ENCODE measurements around the gene HSD17B2.
A peak's percentile ranks its signal among the peaks of the same experiment; 100 is the strongest.
"Not testable (repeated sequence)": the region's sequence is repeated elsewhere in the genome, so short reads cannot be mapped to it uniquely, and the experiment has no call there.

HSD17B2 gene

GRCh38 chr16:82034981-82035612 is at the start of gene HSD17B2:
HSD17B2 (plus strand) TSS chr16:82035253; CDS start chr16:82035425, 172 bp downstream.
- DNase-seq, result no peak

DNA sequence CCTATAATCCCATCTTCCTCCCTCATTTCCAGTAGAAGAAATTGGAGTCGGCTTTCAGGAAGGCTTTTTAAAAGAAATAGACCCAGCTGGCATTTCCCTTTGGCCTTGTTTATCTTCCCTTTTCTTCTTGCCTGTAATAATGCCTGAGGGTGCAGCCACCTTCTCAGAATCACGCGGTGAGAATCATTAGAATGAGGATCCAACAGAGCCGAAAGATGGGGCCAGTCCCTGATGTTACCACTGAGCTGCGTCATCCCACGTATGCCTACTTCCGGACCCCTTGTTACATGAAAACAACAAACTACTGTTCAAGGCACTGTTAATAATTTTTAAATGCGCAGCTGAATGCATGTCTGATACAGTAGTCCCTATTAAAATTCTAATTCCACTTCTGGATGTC is 47.9 kb upstream of the HSD17B2 start:
- no peak for DNase-seq

- no peak for DNase-seq
Measured at GRCh38 chr16:81987706-81988105, 47.3 kb upstream of the HSD17B2 start.

GRCh38 chr16:81992859-81993258 is 42.2 kb upstream of the HSD17B2 start:
- no peak for DNase-seq

GRCh38 chr16:81994485-81994884 is 40.6 kb upstream of the HSD17B2 start:
- DNase-seq, result no peak

DNA sequence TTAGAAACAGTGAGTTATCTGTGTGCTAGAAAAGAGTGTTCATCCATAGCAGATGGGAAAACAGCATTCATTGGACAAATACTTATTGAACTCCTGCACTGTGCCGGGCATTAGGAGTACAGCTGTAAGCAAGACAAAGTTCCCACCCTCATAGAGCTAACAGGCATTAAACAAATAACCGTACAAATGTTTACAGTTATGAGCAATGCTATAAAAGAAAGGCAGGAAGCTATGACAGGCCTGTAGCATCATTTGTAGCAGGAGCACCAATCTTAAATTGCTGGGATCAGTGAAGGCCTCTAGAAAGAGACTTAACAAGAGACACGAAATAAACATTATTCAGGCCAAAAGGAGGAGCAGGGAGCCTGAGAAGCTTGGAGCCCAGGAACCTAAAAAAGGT is 39.4 kb upstream of the HSD17B2 start:
- no peak for DNase-seq

- DNase-seq, result peak; percentile 13
Measured at GRCh38 chr16:81996664-81997509, 38.2 kb upstream of the HSD17B2 start.

DNA sequence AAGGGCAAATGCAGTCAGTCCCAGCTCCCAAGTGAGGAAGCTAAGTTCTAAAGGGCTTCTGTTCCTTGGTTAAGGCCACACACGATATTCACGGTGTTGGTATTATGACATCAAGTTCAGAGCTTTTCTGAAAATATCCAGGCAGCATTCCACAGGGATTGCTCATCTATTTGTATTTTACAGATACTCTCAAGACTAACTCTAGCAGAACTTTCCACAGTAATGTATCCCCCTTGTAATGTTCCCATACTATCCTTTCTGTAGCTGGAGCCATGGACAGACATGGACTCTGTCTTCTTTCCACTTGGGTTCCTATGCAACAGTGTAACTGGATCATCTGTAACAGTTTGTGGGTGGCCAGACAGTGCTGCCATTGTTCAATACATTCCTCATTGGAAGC is 37.3 kb upstream of the HSD17B2 start:
- no peak for DNase-seq

GRCh38 chr16:82002831-82003230 is 32.2 kb upstream of the HSD17B2 start:
- no peak for DNase-seq

DNA sequence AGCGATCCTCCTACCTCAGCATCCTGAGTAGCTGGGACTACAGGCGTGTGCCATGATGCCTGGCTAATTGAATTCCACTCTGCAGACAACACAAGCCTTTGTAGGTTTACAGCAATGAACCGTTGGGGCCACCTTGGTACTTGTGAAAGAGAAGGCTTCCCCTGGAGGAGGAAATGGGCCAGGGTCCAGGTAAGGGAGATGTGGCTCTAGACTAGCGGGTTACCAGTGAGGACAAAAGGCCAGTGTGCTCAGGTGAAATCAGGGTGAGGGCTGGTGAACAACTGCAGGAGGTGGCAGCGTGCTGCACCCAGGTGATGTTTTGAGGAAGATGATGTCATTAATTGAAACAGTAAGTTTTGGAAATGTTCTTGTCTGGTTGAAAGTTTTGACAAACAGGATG is 30.5 kb upstream of the HSD17B2 start:
- DNase-seq, result no peak

- DNase-seq, result no peak
Measured at GRCh38 chr16:82005027-82005830, 29.8 kb upstream of the HSD17B2 start.

- no peak for DNase-seq
Measured at GRCh38 chr16:82006036-82006435, 29.0 kb upstream of the HSD17B2 start.

DNA sequence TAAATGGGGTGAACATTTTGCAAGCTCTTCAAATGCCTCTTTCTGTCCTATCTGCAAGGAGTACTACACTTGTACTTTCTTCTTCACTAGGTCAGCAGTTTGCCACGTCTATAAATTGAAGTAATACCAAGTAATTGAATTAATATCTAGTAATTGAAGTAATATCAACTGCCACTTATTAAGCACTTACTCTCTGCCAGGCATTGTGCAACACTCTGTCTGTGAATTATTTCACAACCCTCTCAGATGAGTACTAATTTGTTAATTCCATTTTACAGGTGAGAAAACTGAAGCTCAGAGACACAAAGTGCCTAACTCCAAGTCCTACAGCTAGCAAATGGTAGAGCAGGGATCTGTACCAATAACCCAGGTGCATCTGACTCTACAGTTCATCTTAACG is 27.9 kb upstream of the HSD17B2 start:
- DNase-seq, result no peak

GRCh38 chr16:82008957-82009592 is 26.0 kb upstream of the HSD17B2 start:
- DNase-seq, result no peak

GRCh38 chr16:82009789-82010188 is 25.3 kb upstream of the HSD17B2 start:
- not testable (repeated sequence) for DNase-seq

GRCh38 chr16:82010649-82011048 is 24.4 kb upstream of the HSD17B2 start:
- no peak for DNase-seq

GRCh38 chr16:82011199-82011641 is 23.8 kb upstream of the HSD17B2 start, which contains the start of gene SDR42E1:
SDR42E1 (minus strand) TSS chr16:82011470; CDS start chr16:82000858, 10,612 bp downstream.
- DNase-seq, result no peak

DNA sequence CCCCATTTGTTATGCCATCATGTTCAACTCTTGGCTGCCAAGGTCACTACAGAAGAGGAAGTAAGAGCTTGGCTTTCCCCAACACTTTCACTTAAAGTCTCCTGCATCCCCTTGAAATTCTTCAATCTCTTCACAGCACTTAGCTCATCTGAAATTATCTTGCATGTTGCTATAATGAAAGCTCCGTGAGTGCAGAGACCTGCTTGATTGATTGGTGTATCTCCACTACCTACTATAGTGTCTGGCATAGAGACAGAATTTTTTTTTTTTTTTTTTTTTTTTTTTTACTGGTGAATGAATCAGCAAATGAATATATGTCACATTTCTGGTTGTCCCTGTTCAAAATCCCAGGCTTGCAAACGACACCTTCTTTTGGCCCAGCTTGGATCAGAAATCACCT is 21.9 kb upstream of the HSD17B2 start:
- DNase-seq, result no peak

- peak; percentile 31 for DNase-seq
Measured at GRCh38 chr16:82016263-82016662, 18.8 kb upstream of the HSD17B2 start.

DNA sequence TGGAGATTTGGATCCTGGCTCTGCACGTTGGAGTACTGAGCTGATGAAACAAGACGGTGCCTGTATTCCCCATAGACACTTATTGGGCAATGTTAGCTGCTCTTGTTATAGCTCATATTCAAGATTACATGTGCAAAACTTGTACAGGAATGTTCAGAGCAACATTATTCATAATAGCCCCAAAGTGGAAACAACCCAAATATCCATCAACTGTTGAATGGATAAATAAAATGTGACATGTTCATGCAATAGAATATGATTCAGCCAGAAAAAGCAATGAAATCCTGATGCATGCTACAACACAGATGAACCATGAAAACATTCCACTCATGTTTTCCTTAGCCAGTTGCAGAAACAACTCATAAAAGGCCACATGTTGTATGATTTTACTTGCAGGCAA is 18.1 kb upstream of the HSD17B2 start:
- DNase-seq, result no peak

- DNase-seq, result no peak
Measured at GRCh38 chr16:82017911-82018568, 17.0 kb upstream of the HSD17B2 start.

DNA sequence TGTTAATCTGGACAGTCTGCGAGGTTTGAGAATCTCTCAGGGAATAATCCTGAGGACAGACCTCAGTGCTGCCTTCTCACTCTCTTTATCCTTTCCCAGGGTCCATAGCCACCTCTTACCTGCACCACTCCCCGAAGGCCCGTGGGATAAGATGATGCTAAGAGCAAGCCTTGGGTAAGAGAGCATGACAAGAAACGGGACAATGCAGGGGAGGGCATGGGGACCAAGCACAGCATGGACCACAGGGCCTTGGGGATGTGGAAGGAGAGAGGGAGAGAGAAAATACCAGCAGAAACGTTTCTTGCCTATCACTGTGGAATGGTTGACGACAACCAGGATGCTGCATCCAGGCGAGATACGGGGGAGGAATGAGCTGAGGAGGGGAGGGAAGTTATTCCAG is 15.5 kb upstream of the HSD17B2 start:
- DNase-seq, result no peak
